ENCODE results near the gene RTP5.

GRCh38 chr2:241844831-241845578 lies 24.5 kb upstream of the RTP5 start:
- TF ChIP-seq CTCF (IDR thresholded peaks at IDR 0.05) = no peak
- no peak for TF ChIP-seq POLR2A (IDR thresholded peaks at IDR 0.05)
- no peak for TF ChIP-seq POLR2AphosphoS5 (IDR thresholded peaks at IDR 0.05)
- no peak for TF ChIP-seq EP300 (IDR thresholded peaks at IDR 0.05)
